Activated CD4-positive, CD25-positive, alpha-beta regulatory T cell treated with anti-CD3 and anti-CD28 coated beads, Interleukin-2, amount 50 U/mL, for 72 hours (primary cell): ENCODE data around the gene ACTG2.
"Not testable (repeated sequence)": the region's sequence is repeated elsewhere in the genome, so short reads cannot be mapped to it uniquely, and the experiment has no call there.

Source experiments
- DNase-seq: peaks from one replicate; pipeline ENCODE4 v3.0.0; 2021

ACTG2 gene

GRCh38 chr2:73938718-73939352, 46.0 kb downstream of the ACTG2 start:
- DNase-seq = no peak

GRCh38 chr2:73939419-73939818, 46.6 kb downstream of the ACTG2 start:
- DNase-seq = no peak

- DNase-seq = not testable (repeated sequence)
Measured at GRCh38 chr2:73940066-73940465, 47.3 kb downstream of the ACTG2 start.

GRCh38 chr2:73942664-73943063, 49.9 kb downstream of the ACTG2 start:
- DNase-seq = no peak

GRCh38 chr2:73944714-73945113, 51.9 kb downstream of the ACTG2 start:
- DNase-seq = no peak

GRCh38 chr2:73946215-73946614, 53.4 kb downstream of the ACTG2 start:
- DNase-seq = no peak

GRCh38 chr2:73946666-73947065, 53.9 kb downstream of the ACTG2 start:
- no peak for DNase-seq

- DNase-seq = no peak
Measured at GRCh38 chr2:73947412-73948018, 54.7 kb downstream of the ACTG2 start.

- DNase-seq = no peak
Measured at GRCh38 chr2:73949802-73950201, 57.0 kb downstream of the ACTG2 start.

GRCh38 chr2:73952499-73953446, 60.0 kb downstream of the ACTG2 start:
- DNase-seq = no peak

GRCh38 chr2:73956218-73956865, 63.5 kb downstream of the ACTG2 start:
- no peak for DNase-seq

- DNase-seq = no peak
Measured at GRCh38 chr2:73961274-73961673, 68.5 kb downstream of the ACTG2 start.

GRCh38 chr2:73961823-73962615, 69.2 kb downstream of the ACTG2 start:
- no peak for DNase-seq

GRCh38 chr2:73962798-73963197, 70.0 kb downstream of the ACTG2 start:
- no peak for DNase-seq

GRCh38 chr2:73963385-73964120, 70.7 kb downstream of the ACTG2 start:
- DNase-seq = no peak

GRCh38 chr2:73964223-73964622, 71.4 kb downstream of the ACTG2 start:
- no peak for DNase-seq

- DNase-seq = no peak
Measured at GRCh38 chr2:73965053-73965452, 72.2 kb downstream of the ACTG2 start.

GRCh38 chr2:73968357-73968937, 75.6 kb downstream of the ACTG2 start:
- DNase-seq = no peak

GRCh38 chr2:73969356-73969755, 76.5 kb downstream of the ACTG2 start:
- no peak for DNase-seq
